C4-2B (cell line): Measurements from ENCODE around the gene KCNT2.

Experiments
- H3K27ac ChIP-seq: fragments of 450-650 bp; 2 replicates; pipeline ENCODE4 v1.5.1; 2017
- CTCF ChIP-seq: fragments of 450-650 bp; conservative IDR thresholded peaks from 2 replicates; pipeline ENCODE4 v1.5.1; 2017; ENCODE audit warnings: mild to moderate bottlenecking
- ZFX ChIP-seq: fragments of 450-650 bp; IDR thresholded peaks from 2 replicates; pipeline ENCODE4 v1.6.1; 2017

The KCNT2 gene

GRCh38 chr1:196611873-196612272 lies 3.6 kb upstream of the KCNT2 start:
- TF ChIP-seq ZFX (no peak), CTCF (no peak)
- H3K27ac ChIP-seq, result no peak overlapping the region

GRCh38 chr1:196609370-196609737 lies 1.1 kb upstream of the KCNT2 start:
- TF ChIP-seq ZFX (no peak), CTCF (no peak)
- H3K27ac ChIP-seq, result no peak overlapping the region

GRCh38 chr1:196607981-196608380 lies 259 bp downstream of the KCNT2 start:
- TF ChIP-seq ZFX (no peak), CTCF (no peak)
- no peak overlapping the region for H3K27ac ChIP-seq

GRCh38 chr1:196603651-196604050 lies 4.6 kb downstream of the KCNT2 start:
- TF ChIP-seq CTCF, result no peak
- TF ChIP-seq ZFX, result no peak
- H3K27ac ChIP-seq, result no peak overlapping the region

GRCh38 chr1:196598942-196599748 lies 9.1 kb downstream of the KCNT2 start:
- H3K27ac ChIP-seq, result no peak overlapping the region
- TF ChIP-seq ZFX (no peak), CTCF (no peak)

GRCh38 chr1:196594700-196595099 lies 13.5 kb downstream of the KCNT2 start:
- TF ChIP-seq ZFX (no peak), CTCF (no peak)

GRCh38 chr1:196593955-196594354 lies 14.3 kb downstream of the KCNT2 start:
- no peak overlapping the region for H3K27ac ChIP-seq
- TF ChIP-seq CTCF, result no peak
- TF ChIP-seq ZFX, result no peak

More at GRCh38 chr1:196594700-196595099, 13.5 kb downstream of the KCNT2 start:
- no peak overlapping the region for H3K27ac ChIP-seq
